GM23338 (cell line): Measurements from ENCODE around the gene ITFG1. TPM values are rescaled to one million over a fixed set of nuclear protein-coding genes. Genes with fewer than 3 reads are reported as not detected.

Source experiments
- ATAC-seq: fragments of 200-7000 bp; cut with Tn5 transposase; 3 replicates; pipeline ENCODE4 v1.9.1; 2020
- DNase-seq: peaks from one replicate; pipeline ENCODE4 v3.0.0-alpha.2; 2015; ENCODE audit warnings: low spot score
- H2AFZ ChIP-seq: fragments of 200-600 bp; sonication (generic); 2 replicates; pipeline ENCODE4 v1.8.0; 2016; ENCODE audit warnings: antibody characterized with exemption, mild to moderate bottlenecking, moderate library complexity
- H3F3A ChIP-seq: fragments of 200-600 bp; sonication (generic); replicated peaks from 2 replicates; pipeline ENCODE4 v1.8.0; 2017; ENCODE audit warnings: antibody characterized with exemption, mixed run types, low read depth
- H3K27ac ChIP-seq: fragments of 200-600 bp; sonication (generic); 2 replicates; pipeline ENCODE4 v1.6.1; 2016; ENCODE audit warnings: low read depth
- H3K27me3 ChIP-seq: fragments of 200-600 bp; sonication (generic); 2 replicates; pipeline ENCODE4 v1.8.0; 2016; ENCODE audit warnings: mild to moderate bottlenecking, mixed run types, moderate library complexity; ENCODE audit not compliant: insufficient read depth
- H3K36me3 ChIP-seq: fragments of 200-600 bp; sonication (generic); 2 replicates; pipeline ENCODE4 v1.8.0; 2016; ENCODE audit warnings: mild to moderate bottlenecking; ENCODE audit not compliant: insufficient read depth
- H3K4me1 ChIP-seq: fragments of 200-600 bp; sonication (generic); 2 replicates; pipeline ENCODE4 v1.8.0; 2016; ENCODE audit warnings: mild to moderate bottlenecking, moderate library complexity; ENCODE audit not compliant: insufficient read depth
- H3K4me2 ChIP-seq: fragments of 200-600 bp; sonication (generic); 2 replicates; pipeline ENCODE4 v1.7.1; 2017; ENCODE audit warnings: mixed run types
- H3K4me3 ChIP-seq: fragments of 200-600 bp; sonication (generic); 2 replicates; pipeline ENCODE4 v1.6.1; 2016; ENCODE audit warnings: mixed run types
- H3K79me2 ChIP-seq: fragments of 200-600 bp; sonication (generic); replicated peaks from 2 replicates; pipeline ENCODE4 v1.8.0; 2017; ENCODE audit warnings: mild to moderate bottlenecking; ENCODE audit not compliant: insufficient read depth
- H3K9me2 ChIP-seq: fragments of 200-600 bp; sonication (generic); 2 replicates; pipeline ENCODE4 v1.8.0; 2017; ENCODE audit not compliant: insufficient read depth
- H4K20me1 ChIP-seq: fragments of 200-600 bp; sonication (generic); replicated peaks from 2 replicates; pipeline ENCODE4 v1.8.0; 2017; ENCODE audit warnings: mild to moderate bottlenecking; ENCODE audit not compliant: insufficient read depth
- H3K27ac Mint-ChIP-seq: 2 replicates; pipeline ENCODE4 v1.8.0; 2020; ENCODE audit warnings: inconsistent platforms, mild to moderate bottlenecking, moderate library complexity, mixed read lengths
- H3K27me3 Mint-ChIP-seq: 3 replicates; pipeline ENCODE4 v1.8.0; 2022; ENCODE audit warnings: low read depth, mild to moderate bottlenecking, moderate library complexity, mixed read lengths, inconsistent platforms; ENCODE audit not compliant: insufficient read depth, poor library complexity
- H3K36me3 Mint-ChIP-seq: 3 replicates; pipeline ENCODE4 v1.8.0; 2021; ENCODE audit warnings: low read depth, mild to moderate bottlenecking, inconsistent platforms, moderate library complexity, mixed read lengths
- H3K4me1 Mint-ChIP-seq: 3 replicates; pipeline ENCODE4 v1.8.0; 2020; ENCODE audit warnings: mild to moderate bottlenecking, inconsistent platforms, mixed read lengths
- H3K4me3 Mint-ChIP-seq: 3 replicates; pipeline ENCODE4 v1.8.0; 2021; ENCODE audit warnings: moderate library complexity, mild to moderate bottlenecking, inconsistent platforms, mixed read lengths
- H3K9me3 Mint-ChIP-seq: 3 replicates; pipeline ENCODE4 v1.8.0; 2020; ENCODE audit warnings: moderate library complexity, mild to moderate bottlenecking, inconsistent platforms, mixed read lengths
- CREB1 ChIP-seq: fragments of 250-450 bp; sonication (Bioruptor Pico); IDR thresholded peaks from 2 replicates; pipeline ENCODE4 v1.5.0; 2020; ENCODE audit warnings: low read depth, mild to moderate bottlenecking, moderate library complexity
- CTCF ChIP-seq, 2 experiments: fragments of 200-600 bp in 1 of 2; sonication (generic) in 1 of 2; conservative IDR thresholded peaks; 2 replicates each; pipeline versions ENCODE4 v1.5.1 to v1.6.1; 2016 to 2017; ENCODE audit warnings: antibody characterized with exemption in 2 of 2, low read depth in 2 of 2, mild to moderate bottlenecking in 2 of 2, moderate library complexity in 1 of 2
- ETS1 ChIP-seq: IDR thresholded peaks from 2 replicates; pipeline ENCODE4 v1.6.1; 2016; ENCODE audit warnings: antibody characterized with exemption
- EZH2 ChIP-seq: fragments of 200-600 bp; sonication (generic); IDR thresholded peaks from one replicate; pipeline ENCODE4 v1.8.0; 2017; ENCODE audit warnings: antibody characterized with exemption, mild to moderate bottlenecking, low read depth; ENCODE audit not compliant: unreplicated experiment
- EZH2phosphoT487 ChIP-seq: fragments of 200-600 bp; sonication (generic); IDR thresholded peaks from one replicate; pipeline ENCODE4 v1.8.1; 2018; ENCODE audit warnings: antibody characterized with exemption; ENCODE audit not compliant: unreplicated experiment
- JUNB ChIP-seq: IDR thresholded peaks from one replicate; pipeline ENCODE4 v1.6.1; 2016; ENCODE audit warnings: antibody characterized with exemption; ENCODE audit not compliant: unreplicated experiment
- NANOG ChIP-seq: IDR thresholded peaks from 2 replicates; pipeline ENCODE4 v1.6.1; 2016; ENCODE audit warnings: antibody characterized with exemption, borderline replicate concordance
- POLR2AphosphoS5 ChIP-seq: IDR thresholded peaks from 2 replicates; pipeline ENCODE4 v1.6.1; 2016; ENCODE audit warnings: antibody characterized with exemption, low read depth
- REST ChIP-seq: IDR thresholded peaks from one replicate; pipeline ENCODE4 v1.6.1; 2018; ENCODE audit warnings: antibody characterized with exemption; ENCODE audit not compliant: unreplicated experiment
- STAT1 ChIP-seq: IDR thresholded peaks from one replicate; pipeline ENCODE4 v1.6.1; 2016; ENCODE audit warnings: antibody characterized with exemption; ENCODE audit not compliant: unreplicated experiment
- ZNF114 ChIP-seq: fragments of 250-450 bp; sonication (Bioruptor Pico); IDR thresholded peaks from 2 replicates; pipeline ENCODE4 v1.5.0; 2020; ENCODE audit warnings: mild to moderate bottlenecking, moderate library complexity
- ZNF331 ChIP-seq: fragments of 250-450 bp; sonication (Bioruptor Pico); IDR thresholded peaks from 2 replicates; pipeline ENCODE4 v1.5.0; 2020; ENCODE audit warnings: low read depth, mild to moderate bottlenecking, moderate library complexity
- ZNF462 ChIP-seq: fragments of 250-450 bp; sonication (Bioruptor Pico); IDR thresholded peaks from 2 replicates; pipeline ENCODE4 v1.5.0; 2020; ENCODE audit warnings: mild to moderate bottlenecking, moderate library complexity
- polyA plus RNA-seq: library from polyadenylated mRNA; unstranded; fragments of >200 nt; fragmentation: Nextera tagmentation; extraction: Ambion mirVana; gene quantifications from 2 replicates; pipeline ENCODE4 v1.2.1, GENCODE V29; 2016
- total RNA-seq: library from RNA; depleted of rRNA; stranded (reverse); fragments of >200 nt; shearing (Covaris generic); gene quantifications from 2 replicates; pipeline ENCODE4 v1.2.3, GENCODE V29; 2014

The ITFG1 gene
- total and polyA plus RNA-seq, 2 experiments from 2014 or later = 18.5 to 26.9 TPM

GRCh38 chr16:47506800-47507199, 45.9 kb upstream of the ITFG1 start (continued):
- TF ChIP-seq CREB1 (CRISPR knock-in tag) (no peak), EZH2 (no peak), JUNB (no peak), STAT1 (no peak), POLR2AphosphoS5 (no peak)

- DNase-seq (no peak), ATAC-seq (no peak)
- Histone ChIP-seq H3F3A (no peaks in the 10 kb centered on the region), H4K20me1 (no peaks in the 10 kb centered on the region), H3K4me2 (no peak overlapping the region), H3K36me3 (no peaks in the 10 kb centered on the region; the same call in 1 of the 2 replicates), H3K27me3 (no peaks in the 10 kb centered on the region), H2AFZ (no peak overlapping the region), H3K79me2 (no peaks in the 10 kb centered on the region), H3K9me2 (no peaks in the 10 kb centered on the region), H3K4me1 (peaks cover 7% of the 10 kb centered on the region; the same call in 1 of the 2 replicates), H3K27ac (no peak overlapping the region), H3K4me3 (no peak overlapping the region)
- Mint-ChIP-seq H3K27me3 (no peaks in the 10 kb centered on the region), H3K27ac (no peak overlapping the region; the same call in 1 of the 2 replicates), H3K36me3 (peaks cover 9% of the 10 kb centered on the region), H3K4me3 (no peak overlapping the region), H3K4me1 (peaks cover 5% of the 10 kb centered on the region; the same call in 2 of the 3 replicates), H3K9me3 (no peaks in the 10 kb centered on the region)
- TF ChIP-seq EZH2 = no peak
- no peak for TF ChIP-seq ZNF114
- no peak for TF ChIP-seq ETS1
- TF ChIP-seq CTCF (conservative IDR thresholded peaks at IDR 0.05; ENCODE audit: low read depth in 2 of 2) = no peak
- no peak for TF ChIP-seq NANOG
- TF ChIP-seq STAT1 = no peak
- no peak for TF ChIP-seq ZNF462 (CRISPR knock-in tag)
- TF ChIP-seq REST = no peak
- TF ChIP-seq ZNF331 (CRISPR knock-in tag) = no peak
- no peak for TF ChIP-seq CREB1 (CRISPR knock-in tag)
- TF ChIP-seq EZH2phosphoT487 = no peak
- TF ChIP-seq POLR2AphosphoS5 = no peak
- no peak for TF ChIP-seq JUNB
These were observed 43.7 kb upstream of the ITFG1 start for GRCh38 chr16:47504599-47504998.
